Activated CD4-positive, CD25-positive, alpha-beta regulatory T cell treated with anti-CD3 and anti-CD28 coated beads, Interleukin-2, amount 50 U/mL, for 16 hours (primary cell): Measurements from ENCODE around the gene TSPAN4.

ENCODE experiments used
- DNase-seq: peaks from one replicate; pipeline ENCODE4 v3.0.0-alpha.2; 2020; ENCODE audit warnings: low read depth, low spot score

TSPAN4 gene

DNA sequence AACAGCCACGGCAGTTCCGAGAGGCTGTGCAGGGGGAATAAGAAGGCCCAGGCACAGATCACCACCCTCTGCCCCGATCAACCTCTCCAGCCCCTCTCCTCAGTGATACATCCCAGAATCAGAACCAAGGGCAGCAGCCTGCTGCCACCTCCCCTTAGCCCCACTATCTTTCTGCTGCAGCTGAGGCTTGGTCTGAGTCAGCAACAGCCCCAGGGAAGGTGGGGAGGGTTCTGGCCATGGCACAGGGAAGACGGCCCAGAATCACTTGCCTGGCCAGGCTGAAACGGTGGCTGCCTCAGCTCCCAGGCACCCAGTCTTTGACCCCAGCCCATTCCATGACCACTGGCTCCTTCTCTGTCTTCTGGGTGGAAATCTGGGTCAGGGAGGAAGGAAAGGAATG lies 65.6 kb downstream of the TSPAN4 start:
- DNase-seq = no peak

DNA sequence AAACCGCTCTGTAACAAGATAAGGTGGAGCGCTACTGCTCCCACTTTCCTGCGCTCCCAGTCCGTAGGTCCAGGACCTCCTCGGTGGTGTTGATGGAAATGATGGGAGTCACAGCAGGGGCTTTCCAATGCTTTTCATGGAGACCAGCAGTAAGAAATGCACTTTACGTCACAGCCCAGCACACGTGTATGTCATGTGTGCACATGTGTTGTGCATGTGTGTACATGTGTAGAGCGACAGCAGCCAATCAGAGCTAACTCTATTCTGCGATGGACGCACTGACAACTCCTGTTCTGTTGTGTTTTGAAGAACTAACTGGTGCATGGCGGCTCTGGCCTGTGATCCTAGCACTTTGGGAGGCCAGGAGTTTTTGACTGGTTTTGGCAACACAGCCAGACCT lies 66.8 kb downstream of the TSPAN4 start:
- DNase-seq = no peak

DNA sequence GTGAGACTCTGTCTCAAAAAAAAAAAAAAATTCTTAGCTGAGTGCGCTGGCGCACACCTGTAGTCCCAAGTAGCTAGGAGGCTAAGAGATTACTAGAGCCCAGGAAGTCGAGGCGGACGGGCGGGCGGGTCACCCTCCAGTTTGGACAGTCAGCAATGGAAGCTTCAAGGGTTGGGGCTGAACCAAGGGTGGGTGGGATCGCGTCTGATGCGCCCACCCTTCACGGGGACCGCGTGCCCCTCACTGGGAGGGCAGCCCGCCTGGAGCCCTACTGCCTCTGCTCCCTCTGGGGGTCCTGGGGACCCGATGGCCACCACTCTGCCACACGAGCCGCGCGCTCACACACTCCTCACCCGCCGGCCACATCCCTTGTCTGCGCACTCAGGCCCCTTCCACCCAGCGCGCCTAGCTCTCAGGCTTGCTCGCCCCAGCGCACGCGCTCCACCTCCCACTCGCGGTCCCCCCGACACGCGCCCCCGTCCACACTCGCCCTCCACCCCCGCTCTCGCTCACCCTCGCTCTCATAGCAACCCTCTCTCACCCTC lies 67.5 kb downstream of the TSPAN4 start:
- no peak for DNase-seq

DNA sequence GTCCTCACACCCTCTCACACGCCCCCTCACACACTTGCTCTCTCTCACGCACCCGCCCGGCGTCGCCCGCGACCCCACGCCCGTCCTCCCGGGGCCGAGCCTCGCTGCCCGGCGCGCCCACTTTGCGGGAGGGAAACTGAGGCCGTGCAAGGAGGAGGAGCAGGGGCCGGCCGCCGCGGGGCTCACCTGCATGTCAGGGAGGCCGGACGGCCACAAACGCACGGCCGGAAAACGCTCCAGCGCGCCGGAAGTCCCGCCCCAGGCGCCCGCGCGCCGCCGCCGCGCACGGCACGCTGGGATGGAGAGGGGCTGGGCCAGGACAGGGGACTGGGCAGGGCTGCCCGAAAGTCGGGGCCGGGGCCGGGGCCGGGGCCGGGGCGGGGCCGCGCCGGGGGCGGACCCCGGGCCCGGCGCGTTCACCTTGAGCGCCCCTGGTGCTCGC lies 68.0 kb downstream of the TSPAN4 start, which contains the start of gene CHID1:
CHID1 (minus strand) TSS at position 222 of the 442 bp plus-strand sequence. CDS start 5,994 bp downstream, outside the sequence.
- DNase-seq = peak; percentile 71

DNA sequence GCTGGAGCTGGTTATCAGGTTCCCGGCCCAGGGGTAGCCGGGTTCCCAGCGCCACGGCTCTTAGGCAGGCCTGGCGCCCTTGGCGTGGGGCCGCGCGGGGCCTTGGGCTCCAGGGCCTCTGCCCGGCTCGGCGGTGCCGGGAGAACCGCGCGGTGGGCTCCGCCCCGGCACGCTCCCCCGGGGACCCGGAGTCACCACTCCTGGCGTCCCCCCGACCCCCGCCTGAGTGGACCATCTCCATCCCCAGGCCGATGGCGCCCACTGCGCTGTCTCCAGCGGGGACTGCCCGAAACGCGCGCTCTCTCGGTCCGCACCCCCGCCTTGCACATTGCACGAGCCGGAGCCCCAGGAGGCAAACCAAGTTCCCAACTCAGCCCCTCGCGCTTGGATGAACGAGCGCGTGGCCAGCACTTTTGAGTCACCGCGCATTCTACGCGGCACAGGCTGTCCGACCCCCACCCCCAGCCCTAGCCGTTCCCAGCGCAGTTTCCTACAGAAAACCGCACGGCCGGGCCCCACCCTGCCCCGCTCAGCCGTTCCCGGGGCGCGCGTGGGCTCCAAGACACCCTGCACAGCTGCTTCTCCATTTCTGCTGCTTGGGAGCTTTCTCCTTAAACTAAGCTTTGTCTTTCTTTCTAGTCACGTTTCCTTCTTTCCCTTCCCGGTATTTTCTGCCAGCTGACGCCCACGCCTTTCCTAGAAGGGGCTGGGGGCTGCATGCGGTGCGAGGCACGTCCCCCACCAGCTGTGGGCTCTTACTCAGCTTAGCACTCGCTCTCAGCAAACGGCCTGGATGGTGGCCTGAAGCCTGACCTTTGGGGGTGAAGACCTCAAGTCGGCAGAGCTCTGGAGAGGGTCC lies 68.6 kb downstream of the TSPAN4 start:
- DNase-seq = no peak

DNA sequence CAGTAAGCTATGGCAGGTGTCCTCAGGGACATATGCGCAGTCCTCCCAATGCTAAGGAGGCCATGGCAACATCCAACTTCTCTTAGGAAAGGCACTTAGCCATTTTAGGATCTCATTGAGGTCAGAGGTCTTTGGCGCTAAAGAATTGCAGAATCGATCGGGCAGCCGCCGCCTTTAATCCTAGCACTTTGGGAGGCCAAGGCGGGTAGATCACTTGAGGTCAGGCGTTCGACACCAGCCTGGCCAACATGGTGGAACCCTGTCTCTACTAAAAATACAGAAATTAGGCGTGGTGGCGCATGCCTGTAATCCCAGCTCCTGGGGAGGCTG lies 69.2 kb downstream of the TSPAN4 start:
- DNase-seq = no peak

DNA sequence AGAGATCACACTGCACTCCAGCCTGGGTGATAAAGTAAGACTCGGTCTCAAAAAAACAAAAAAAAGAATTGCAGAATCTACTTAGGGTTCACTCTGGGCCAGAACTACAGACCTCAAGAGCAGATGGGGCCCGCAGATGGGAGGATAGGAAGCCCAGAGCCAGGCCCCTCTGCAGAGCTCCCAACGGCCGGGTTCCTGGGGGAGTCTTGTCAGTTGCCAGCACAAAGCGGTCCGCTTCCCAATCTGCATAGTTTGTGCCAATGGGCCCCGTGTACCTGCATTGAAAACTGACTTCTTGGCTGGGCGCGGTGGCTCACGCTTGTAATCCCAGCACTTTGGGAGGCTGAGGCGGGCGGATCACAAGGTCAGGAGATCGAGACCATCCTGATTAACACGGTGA lies 69.6 kb downstream of the TSPAN4 start:
- no peak for DNase-seq

DNA sequence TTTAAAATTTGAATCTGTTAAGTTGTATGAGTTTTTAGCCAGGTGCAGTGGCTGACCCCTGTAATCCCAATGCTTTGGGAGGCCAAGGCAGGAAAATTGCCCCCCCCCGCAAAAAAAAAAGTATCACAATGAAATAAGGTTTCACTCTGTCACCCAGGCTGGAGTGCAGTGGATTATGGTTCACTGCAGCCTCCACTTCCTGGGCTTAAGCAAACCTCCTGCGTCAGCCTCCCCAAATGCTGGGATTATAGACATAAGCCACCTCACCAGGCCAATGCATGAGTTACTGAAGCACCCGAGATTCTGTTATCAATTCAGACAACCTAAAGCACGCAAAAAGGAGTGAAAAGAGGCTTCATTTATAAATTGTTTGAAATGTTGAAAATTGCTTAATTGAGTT lies 70.4 kb downstream of the TSPAN4 start:
- DNase-seq = no peak

DNA sequence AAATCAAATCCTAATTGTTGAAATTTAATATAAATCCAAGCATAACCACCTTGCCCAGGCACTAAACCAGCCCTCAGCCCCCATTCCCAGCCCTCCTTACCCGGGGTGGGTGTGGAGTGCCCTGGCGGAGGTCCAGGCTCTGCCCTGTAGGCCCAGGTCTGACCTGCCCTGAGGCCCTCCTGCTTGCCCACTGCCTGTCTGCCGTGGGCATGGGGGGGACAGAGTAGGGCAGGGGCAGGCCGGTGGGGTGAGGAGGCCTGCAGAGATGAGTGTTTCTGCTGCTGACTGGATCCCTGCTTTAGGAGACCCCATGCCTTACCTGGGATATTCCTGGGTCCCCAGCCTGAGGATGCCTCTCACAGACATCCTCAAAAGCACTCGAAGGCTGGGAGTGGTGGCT lies 71.6 kb downstream of the TSPAN4 start:
- no peak for DNase-seq

DNA sequence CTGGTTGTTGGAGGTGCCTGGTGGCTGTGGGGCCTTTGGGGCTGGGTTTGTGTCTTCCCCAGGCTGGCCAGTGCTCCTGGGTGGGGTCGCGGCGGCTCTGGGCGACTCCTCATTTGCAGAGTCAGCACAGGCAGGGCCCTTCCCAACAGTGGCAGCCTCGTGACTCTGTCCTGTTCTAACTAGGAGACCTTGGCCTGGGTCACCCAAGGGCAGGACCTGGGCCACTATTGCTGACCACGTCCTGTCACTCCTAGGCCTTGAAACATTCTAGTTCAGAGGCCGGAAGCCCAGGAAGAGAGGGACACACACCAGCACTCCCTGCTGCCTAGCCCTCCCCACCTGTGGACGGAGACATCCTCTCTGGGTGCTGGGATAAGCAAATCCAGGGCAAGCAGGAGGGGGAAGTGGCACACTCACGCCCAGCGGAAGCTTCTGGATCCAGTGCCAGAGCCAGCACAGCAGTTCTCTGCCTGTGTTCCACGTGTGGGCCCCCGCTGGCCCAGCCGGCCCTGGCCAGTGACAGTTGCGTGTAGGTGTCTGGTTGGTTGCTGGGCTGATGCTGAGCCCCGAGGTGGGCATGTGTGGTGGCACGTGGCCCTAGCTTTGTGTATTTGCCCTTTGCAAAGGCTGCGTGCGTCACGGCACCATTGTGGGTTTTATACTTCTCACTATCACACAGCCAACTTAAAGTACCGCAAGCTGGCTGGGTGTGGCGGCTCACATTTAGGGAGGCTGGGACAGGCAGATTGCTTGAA lies 72.3 kb downstream of the TSPAN4 start:
- no peak for DNase-seq
